GM18499 (cell line): Measurements from ENCODE around the gene DYRK1A.
A peak's percentile ranks its signal among the peaks of the same experiment; 100 is the strongest.
"Not testable (repeated sequence)": the region's sequence is repeated elsewhere in the genome, so short reads cannot be mapped to it uniquely, and the experiment has no call there.

Experiments used
- ATAC-seq: cut with Tn5 transposase; IDR thresholded peaks from one replicate; pipeline ENCODE4 v1.9.1; 2021; ENCODE audit warnings: moderate number of reproducible peaks; ENCODE audit not compliant: insufficient read depth, unreplicated experiment

Gene DYRK1A

GRCh38 chr21:37541128-37541527 is 174.6 kb downstream of the DYRK1A start:
- not testable (repeated sequence) for ATAC-seq

DNA sequence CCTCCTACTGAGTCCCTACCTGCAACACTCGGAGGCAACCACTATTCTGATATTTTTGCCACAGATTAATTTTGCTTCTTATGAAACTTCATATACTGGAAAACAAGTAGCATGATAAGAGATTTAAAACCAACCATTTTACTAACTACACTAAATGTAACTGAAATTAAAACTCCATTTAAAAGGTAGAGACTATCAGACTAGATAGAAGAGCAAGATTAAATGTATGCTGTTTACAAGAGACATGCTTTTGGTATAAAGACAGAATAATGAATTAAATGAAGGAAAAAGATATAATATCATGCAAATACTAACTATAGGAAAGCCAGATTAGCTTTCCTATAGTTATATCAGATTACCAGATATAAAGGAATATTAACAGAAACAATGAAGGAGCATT is 175.9 kb downstream of the DYRK1A start:
- no peak for ATAC-seq

DNA sequence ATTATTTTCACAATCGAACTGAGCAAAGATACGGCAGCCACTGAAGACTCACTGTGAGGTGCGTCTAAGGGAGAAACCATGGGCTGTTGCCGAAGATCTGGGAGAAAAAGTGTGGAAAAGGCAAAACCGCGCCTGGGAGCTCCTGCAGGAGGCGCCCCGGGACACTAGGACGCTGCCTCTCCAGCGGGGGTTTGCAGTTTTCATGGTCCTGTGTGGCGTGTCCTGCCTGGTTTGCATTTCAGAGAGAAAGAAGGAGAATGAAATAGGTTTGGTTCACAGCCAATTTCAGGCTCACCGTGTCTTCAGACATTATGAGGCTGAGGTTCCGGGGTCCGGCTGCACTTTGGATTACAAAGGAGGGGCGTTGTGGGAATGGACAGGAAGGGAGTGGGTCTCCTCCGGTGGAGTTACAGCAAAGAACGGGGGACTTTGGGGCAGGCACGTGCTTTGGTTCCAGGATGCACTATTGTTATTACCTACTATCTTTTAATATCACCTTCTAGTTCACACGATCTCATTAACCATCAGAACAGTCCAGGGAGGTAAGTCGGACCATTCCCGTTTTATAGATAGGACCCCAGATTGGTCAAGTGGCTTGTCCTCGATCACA is 179.8 kb downstream of the DYRK1A start:
- ATAC-seq = no peak

DNA sequence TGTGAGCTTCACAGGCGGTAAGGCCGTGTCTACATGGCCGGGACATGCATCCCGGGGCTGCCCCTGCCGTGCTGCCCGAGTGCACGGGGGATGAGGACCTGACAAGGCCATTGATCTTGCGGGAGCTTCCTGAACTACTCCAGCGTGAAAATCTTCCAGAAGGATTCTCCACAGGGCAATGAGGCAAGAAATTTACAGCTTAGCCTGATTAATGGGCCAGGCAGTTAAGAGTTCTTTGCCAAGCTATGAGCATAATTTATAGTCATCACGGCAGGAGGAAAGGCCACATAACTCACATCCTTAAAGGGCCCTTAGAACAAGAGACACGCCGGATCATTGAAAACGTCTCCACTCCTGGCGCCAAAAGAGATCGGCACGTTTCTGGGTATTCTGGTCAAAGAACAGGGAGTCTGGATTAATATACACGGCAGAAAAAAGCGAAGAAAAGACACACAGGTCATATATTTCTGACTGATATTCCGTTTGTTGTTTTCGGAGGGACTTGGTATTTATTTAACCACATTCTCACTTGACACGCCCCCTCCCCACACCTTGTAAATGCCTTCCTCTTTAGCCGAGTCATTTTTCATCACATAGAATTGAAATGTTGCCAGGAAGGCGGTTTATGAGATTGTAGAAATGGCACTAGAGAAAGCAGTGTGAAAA is 180.5 kb downstream of the DYRK1A start:
- no peak for ATAC-seq

GRCh38 chr21:37547615-37548200 is 181.1 kb downstream of the DYRK1A start:
- no peak for ATAC-seq

GRCh38 chr21:37548521-37548981 is 182.0 kb downstream of the DYRK1A start:
- no peak for ATAC-seq

GRCh38 chr21:37549730-37550129 is 183.2 kb downstream of the DYRK1A start:
- ATAC-seq = not testable (repeated sequence)

- no peak for ATAC-seq
Measured at GRCh38 chr21:37550157-37550556, 183.6 kb downstream of the DYRK1A start.

DNA sequence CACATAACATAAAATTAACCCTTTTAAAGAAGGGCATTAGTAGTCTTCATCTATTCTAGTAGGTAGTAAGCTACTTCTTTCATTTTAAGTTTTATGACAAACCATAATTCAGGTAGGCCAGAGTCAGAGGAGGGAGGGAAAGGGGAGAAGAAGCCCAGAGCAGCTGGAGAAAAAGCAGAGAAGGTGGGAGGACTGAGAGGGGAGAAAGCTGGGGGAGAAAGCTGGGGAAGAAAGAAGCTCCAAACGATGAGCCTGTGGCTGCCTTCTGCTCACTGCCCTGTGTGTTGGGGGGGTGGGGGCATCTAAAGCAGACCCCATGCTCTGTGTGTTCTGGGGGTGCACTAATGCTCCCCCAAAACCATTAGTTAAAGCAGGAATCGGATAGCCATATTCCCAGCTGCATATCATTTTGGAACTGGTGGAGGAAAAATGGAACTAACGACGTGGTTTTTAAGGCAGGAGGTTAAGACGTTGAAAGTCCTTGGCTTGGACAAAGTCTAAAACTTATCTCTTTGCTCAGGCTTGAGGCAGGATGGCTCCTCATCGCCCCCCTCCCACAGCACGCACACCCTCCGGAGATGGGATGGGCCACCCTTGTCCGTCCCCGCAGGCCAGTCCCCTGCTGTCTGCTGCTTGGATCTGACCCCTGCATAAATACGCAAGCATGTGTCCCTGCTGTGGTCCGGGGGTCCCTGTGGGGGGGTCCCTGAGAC is 184.2 kb downstream of the DYRK1A start:
- no peak for ATAC-seq

GRCh38 chr21:37551331-37551992 is 184.9 kb downstream of the DYRK1A start:
- no peak for ATAC-seq

GRCh38 chr21:37551993-37552355 is 185.4 kb downstream of the DYRK1A start:
- ATAC-seq = no peak

GRCh38 chr21:37552496-37553029 is 186.0 kb downstream of the DYRK1A start:
- no peak for ATAC-seq

DNA sequence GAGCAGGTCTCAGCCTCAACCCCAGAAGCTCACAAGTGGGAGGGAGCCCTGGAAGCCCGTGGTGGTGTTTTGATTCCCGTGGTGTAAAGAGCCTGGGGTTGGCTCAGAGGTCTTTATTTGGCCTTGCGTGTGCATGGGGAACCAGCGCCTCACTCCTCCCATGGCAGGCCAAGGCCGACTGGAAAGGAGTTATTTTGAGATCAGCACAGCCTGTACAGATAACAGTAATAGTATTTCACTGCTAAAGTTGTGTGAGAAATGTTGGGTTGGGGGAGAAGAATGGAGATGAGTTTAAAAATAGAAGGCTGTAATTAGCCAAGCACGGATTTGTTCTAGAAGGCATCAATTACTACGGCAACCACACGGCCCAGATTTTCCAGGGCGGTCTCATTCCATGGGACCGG is 186.5 kb downstream of the DYRK1A start:
- no peak for ATAC-seq

DNA sequence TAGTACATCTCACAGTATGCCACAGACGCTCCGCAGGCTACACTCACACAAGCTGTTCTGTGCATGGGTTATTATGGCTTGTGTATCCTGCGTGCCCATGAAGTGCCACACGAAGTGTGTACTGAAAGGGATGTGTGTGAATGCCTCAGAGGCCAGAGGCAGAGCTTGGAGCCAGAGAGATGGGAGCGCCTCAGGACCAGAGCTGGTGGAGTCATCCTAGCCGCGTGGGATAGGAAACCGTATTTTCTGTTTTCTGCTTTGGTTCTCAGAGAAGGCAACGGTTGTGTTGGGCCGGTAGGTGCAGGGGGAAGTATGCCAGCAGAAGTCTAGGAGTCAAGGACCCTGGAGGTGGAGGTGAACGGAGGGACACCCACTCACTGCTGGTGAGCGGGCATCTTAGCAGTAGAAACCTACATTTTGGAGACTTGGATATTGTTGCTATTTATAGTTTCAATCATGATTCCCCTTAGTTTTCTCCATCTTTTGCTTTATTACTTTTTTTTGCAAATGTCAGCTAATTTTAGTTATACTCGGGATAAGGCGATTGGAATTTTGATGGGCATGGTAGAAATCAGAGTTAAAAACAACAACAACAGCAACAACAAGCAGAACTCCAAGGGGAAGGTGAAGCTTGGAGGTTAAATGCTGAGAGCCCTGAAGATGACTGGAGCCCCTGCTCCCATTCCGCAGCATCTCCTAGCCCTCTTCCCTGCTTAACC is 188.2 kb downstream of the DYRK1A start:
- ATAC-seq = no peak

- ATAC-seq = no peak
Measured at GRCh38 chr21:37555672-37556261, 189.2 kb downstream of the DYRK1A start.

DNA sequence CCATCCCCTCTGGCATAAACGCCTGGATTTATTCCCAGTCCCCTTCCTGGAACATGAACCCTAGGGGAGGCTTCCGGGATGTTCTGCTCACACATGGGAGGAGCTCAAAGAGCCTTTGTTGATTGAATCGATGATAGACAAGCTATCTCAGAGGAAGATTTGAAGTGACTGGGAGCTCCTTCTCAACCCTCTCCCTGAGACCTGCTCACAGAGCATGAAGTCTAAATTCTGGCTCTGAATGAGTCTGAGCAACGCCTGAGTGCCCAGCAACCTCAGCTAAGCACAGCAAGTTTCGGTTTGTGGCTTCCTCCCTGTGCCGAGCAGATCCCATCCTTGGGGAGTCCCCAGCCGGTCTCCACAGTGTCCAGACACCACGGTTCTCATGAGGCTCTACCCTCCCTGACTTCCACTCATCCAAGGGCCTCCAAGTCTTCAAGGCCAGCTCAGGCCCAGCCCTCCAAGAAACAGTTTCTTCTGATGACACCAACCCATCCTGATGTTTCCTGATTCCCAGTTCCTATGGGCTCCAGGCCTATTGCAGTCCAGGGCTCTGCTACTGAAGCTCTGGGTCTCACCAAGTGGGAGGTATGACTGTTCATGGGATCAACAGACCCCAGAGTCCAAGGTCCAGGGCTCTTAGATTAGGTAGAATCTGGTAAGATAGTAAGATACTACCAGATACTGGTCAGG is 190.8 kb downstream of the DYRK1A start:
- ATAC-seq = peak; percentile 89

GRCh38 chr21:37558676-37559211 is 192.2 kb downstream of the DYRK1A start:
- no peak for ATAC-seq

DNA sequence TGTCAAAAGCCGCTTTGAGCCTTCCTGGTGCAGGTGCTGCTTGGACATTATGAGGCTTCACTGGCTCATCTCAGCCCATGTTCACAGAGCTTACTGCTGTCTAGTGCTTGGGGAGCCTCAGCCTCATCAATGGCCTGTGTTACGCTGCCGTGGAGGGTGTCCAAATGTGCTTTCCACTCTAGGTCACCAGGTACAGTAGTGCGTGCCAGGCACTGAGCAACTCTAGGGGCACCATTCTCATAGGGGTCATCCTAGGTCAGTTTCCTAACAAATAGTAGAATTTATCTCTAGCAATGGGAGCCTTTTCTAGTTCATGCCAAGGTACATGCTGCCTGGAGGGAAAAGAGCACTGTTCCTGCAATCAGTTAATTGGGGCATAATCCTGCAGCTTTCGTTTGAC is 193.8 kb downstream of the DYRK1A start:
- ATAC-seq = no peak

DNA sequence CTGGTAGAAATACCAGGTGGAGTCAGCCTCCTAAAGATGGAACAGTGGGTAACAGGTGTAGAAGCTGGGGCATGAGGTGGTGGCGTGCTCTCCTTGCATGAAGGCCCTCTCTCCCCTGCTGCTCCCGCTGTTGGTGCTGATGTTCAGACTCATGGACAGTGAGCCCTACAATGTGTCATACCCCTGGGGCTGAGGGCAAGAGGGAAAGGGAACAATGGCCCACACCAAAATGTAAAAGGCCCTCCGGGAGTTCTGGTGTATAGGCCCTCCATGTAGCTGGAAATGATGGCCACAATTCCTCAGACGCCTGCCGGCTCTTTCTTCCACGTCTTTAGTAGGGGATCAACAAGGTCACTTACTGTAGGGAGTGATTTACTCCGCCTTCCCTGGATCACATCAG is 194.9 kb downstream of the DYRK1A start:
- ATAC-seq = no peak
